Measurements from ENCODE around the gene ADRA1B. TPM values are rescaled to one million over a fixed set of nuclear protein-coding genes. Genes with fewer than 3 reads are reported as not detected.

Gene ADRA1B
- total and polyA plus RNA-seq, 2 of the 8 experiments (the other 6 are each of a cell fraction or from before 2014, with no cell fraction given), result not detected

GRCh38 chr5:159944056-159944600 is 27.8 kb downstream of the ADRA1B start (continued):
- TF ChIP-seq KDM4A (IDR thresholded peaks at IDR 0.05; ENCODE audit: low read depth, low read length, severe bottlenecking) (no peak), FOSL1 (IDR thresholded peaks at IDR 0.05; ENCODE audit: insufficient read depth, low read depth, low read length) (no peak), TAF7 (optimal IDR thresholded peaks at IDR 0.05; ENCODE audit: borderline replicate concordance, low read depth, low read length) (no peak), CHD7 (IDR thresholded peaks at IDR 0.05; ENCODE audit: insufficient replicate concordance, low read length) (no peak), SP1 (IDR thresholded peaks at IDR 0.05; ENCODE audit: low read depth, low read length) (no peak), SRF (IDR thresholded peaks at IDR 0.05; ENCODE audit: low read depth, low read length) (no peak)
